ENCODE data around the gene DDX10. TPM values are rescaled to one million over a fixed set of nuclear protein-coding genes. Genes with fewer than 3 reads are reported as not detected.
A peak's percentile ranks its signal among the peaks of the same experiment; 100 is the strongest.

DDX10 gene
- total RNA-seq, 1 donor from 2014 or later, result 24.5 TPM

DNA sequence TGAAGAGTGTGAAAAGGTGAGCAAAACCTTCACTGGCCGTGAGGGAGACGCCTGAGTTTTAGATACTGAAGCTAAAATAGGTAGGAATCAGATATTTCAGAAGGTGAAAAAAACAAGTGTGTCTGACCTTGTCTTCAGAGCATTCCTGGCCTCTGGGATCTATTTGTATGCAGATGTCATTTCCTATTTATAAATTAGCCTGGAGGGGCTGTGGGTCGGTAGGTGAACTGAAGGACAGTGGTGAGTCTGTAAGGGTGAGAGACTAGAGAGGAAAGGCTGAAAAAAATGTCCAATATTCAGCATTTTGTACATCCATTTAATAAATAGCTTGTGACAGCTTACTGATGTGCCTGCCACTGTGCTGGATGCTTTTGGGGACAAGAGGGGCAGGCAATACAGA lies 302.1 kb downstream of the DDX10 start:
- Histone ChIP-seq H3K27me3 (ENCODE audit: control insufficient read depth, insufficient read depth, low read length) (no peaks in the 10 kb centered on the region), H3K36me3 (ENCODE audit: control insufficient read depth, insufficient read depth, low read length) (no peaks in the 10 kb centered on the region), H3K4me3 (ENCODE audit: low read depth, low read length) (no peak overlapping the region)
- DNase-seq (ENCODE audit: low read depth), result no peak
- TF ChIP-seq, protein P1, sequence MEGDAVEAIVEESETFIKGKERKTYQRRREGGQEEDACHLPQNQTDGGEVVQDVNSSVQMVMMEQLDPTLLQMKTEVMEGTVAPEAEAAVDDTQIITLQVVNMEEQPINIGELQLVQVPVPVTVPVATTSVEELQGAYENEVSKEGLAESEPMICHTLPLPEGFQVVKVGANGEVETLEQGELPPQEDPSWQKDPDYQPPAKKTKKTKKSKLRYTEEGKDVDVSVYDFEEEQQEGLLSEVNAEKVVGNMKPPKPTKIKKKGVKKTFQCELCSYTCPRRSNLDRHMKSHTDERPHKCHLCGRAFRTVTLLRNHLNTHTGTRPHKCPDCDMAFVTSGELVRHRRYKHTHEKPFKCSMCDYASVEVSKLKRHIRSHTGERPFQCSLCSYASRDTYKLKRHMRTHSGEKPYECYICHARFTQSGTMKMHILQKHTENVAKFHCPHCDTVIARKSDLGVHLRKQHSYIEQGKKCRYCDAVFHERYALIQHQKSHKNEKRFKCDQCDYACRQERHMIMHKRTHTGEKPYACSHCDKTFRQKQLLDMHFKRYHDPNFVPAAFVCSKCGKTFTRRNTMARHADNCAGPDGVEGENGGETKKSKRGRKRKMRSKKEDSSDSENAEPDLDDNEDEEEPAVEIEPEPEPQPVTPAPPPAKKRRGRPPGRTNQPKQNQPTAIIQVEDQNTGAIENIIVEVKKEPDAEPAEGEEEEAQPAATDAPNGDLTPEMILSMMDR (IDR thresholded peaks at IDR 0.05; ENCODE audit: insufficient read depth, low read length, poor library complexity, severe bottlenecking), result no peak

- Histone ChIP-seq H3K36me3 (ENCODE audit: control insufficient read depth, insufficient read depth, low read length) (no peaks in the 10 kb centered on the region), H3K27me3 (ENCODE audit: control insufficient read depth, insufficient read depth, low read length) (no peaks in the 10 kb centered on the region), H3K4me3 (ENCODE audit: low read depth, low read length) (no peak overlapping the region)
- TF ChIP-seq, protein P1 (IDR thresholded peaks at IDR 0.05; ENCODE audit: insufficient read depth, low read length, poor library complexity, severe bottlenecking), result no peak
- no peak for DNase-seq (ENCODE audit: low read depth)
Measured at GRCh38 chr11:108967571-108967970, 302.7 kb downstream of the DDX10 start.

DNA sequence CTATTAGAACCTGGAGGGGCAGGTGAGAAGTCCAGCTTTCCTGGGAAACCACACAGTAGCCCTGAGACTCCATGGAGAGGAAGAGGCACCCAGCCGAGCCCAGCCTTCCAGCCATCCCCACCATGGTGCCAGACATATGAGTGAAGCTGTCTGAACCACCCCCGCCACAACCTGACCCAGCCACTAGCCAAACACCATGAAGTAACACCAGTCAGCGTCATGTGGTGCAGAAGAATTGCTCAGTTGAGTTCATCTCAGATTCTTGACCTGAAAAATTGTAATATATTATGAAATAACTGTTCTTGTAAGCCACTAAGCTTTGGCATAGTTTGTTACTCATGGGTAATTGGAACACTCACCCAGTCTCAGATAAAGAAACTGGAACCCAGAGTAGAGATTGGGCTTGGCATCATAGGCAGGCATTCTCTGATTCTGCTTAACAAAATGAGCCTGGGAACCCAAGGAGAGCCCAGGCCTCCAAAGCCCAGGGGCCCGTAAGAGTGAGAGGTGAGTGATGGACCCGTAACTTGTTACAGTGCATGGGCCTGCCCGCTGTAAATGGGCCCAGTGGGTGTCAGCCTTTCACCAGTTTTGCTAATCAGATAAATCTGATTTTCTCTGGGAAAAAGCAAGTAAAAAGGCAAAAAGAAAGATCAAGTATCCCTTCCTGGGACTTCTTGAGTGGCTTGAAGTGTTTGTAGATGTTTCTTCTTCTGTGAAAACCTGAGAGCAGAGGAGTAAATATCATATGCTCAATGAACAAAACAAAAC lies 305.5 kb downstream of the DDX10 start:
- TF ChIP-seq, protein P1 (IDR thresholded peaks at IDR 0.05; ENCODE audit: insufficient read depth, low read length, poor library complexity, severe bottlenecking), result no peak
- Histone ChIP-seq H3K36me3 (ENCODE audit: control insufficient read depth, insufficient read depth, low read length) (no peaks in the 10 kb centered on the region), H3K4me3 (ENCODE audit: low read depth, low read length) (no peak overlapping the region), H3K27me3 (ENCODE audit: control insufficient read depth, insufficient read depth, low read length) (no peaks in the 10 kb centered on the region)
- no peak for DNase-seq (ENCODE audit: low read depth)

GRCh38 chr11:108973402-108974162 lies 308.7 kb downstream of the DDX10 start:
- no peaks in the 10 kb centered on the region for H3K36me3 ChIP-seq (ENCODE audit: control insufficient read depth, insufficient read depth, low read length)
- H3K27me3 ChIP-seq (ENCODE audit: control insufficient read depth, insufficient read depth, low read length), result no peaks in the 10 kb centered on the region
- DNase-seq (ENCODE audit: low read depth), result peak; percentile 83
- no peak overlapping the region for H3K4me3 ChIP-seq (ENCODE audit: low read depth, low read length)
- TF ChIP-seq, protein P1 (IDR thresholded peaks at IDR 0.05; ENCODE audit: insufficient read depth, low read length, poor library complexity, severe bottlenecking), result no peak

GRCh38 chr11:108975026-108975425 lies 310.2 kb downstream of the DDX10 start:
- H3K27me3 ChIP-seq (ENCODE audit: control insufficient read depth, insufficient read depth, low read length), result no peaks in the 10 kb centered on the region
- DNase-seq (ENCODE audit: low read depth), result no peak
- TF ChIP-seq, protein P1 (IDR thresholded peaks at IDR 0.05; ENCODE audit: insufficient read depth, low read length, poor library complexity, severe bottlenecking), result no peak
- H3K36me3 ChIP-seq (ENCODE audit: control insufficient read depth, insufficient read depth, low read length), result no peaks in the 10 kb centered on the region
- H3K4me3 ChIP-seq (ENCODE audit: low read depth, low read length), result no peak overlapping the region
